ENCODE data around the gene EEF2KMT. TPM values are rescaled to one million over a fixed set of nuclear protein-coding genes. Genes with fewer than 3 reads are reported as not detected.
"Not testable (repeated sequence)": the region's sequence is repeated elsewhere in the genome, so short reads cannot be mapped to it uniquely, and the experiment has no call there.

Gene EEF2KMT
- total RNA-seq, 4 donors from 2014 or later: 5.9 to 16.0 (median 9.1) TPM

- TF ChIP-seq POLR2AphosphoS5 (IDR thresholded peaks at IDR 0.05) (no peak), CTCF (IDR thresholded peaks at IDR 0.05) (no peak), POLR2A (IDR thresholded peaks at IDR 0.05) (no peak), EP300 (IDR thresholded peaks at IDR 0.05) (no peak)
- Histone ChIP-seq H3K4me1 (no peaks in the 10 kb centered on the region), H3K27me3 (no peaks in the 10 kb centered on the region), H3K9me3 (no peaks in the 10 kb centered on the region), H3K36me3 (peaks cover 0 to 100% of the 10 kb centered on the region in 2 donors), H3K4me3 (no peak overlapping the region), H3K27ac (no peak overlapping the region)
- ATAC-seq: no peak
- WGBS, 2 donors (ENCODE audit: low coverage in 1 of 2): no CpG with 5 or more reads among the region's 17 CpGs
Observed at GRCh38 chr16:5078626-5079025, 19.0 kb downstream of the EEF2KMT start.

GRCh38 chr16:5077304-5077703 is 20.3 kb downstream of the EEF2KMT start:
- H3K36me3 ChIP-seq: peaks cover 0 to 91% of the 10 kb centered on the region in 2 donors
- 93 to 98% methylated on average over 3 to 5 of the region's 13 CpGs for WGBS, 2 donors (ENCODE audit: low coverage in 1 of 2)

GRCh38 chr16:5075637-5076036 is 22.0 kb downstream of the EEF2KMT start:
- WGBS, 2 donors (ENCODE audit: low coverage in 1 of 2): no CpG with 5 or more reads among the region's 5 CpGs

More at GRCh38 chr16:5077304-5077703, 20.3 kb downstream of the EEF2KMT start:
- TF ChIP-seq POLR2A (IDR thresholded peaks at IDR 0.05): no peak
- no peak for TF ChIP-seq POLR2AphosphoS5 (IDR thresholded peaks at IDR 0.05)
- no peak for TF ChIP-seq EP300 (IDR thresholded peaks at IDR 0.05)
- no peak overlapping the region for H3K4me3 ChIP-seq
- H3K4me1 ChIP-seq: peaks cover 0 to 8% (median 6%) of the 10 kb centered on the region in 3 donors
- ATAC-seq: no peak
- no peaks in the 10 kb centered on the region for H3K9me3 ChIP-seq
- H3K27ac ChIP-seq: no peak overlapping the region
- H3K27me3 ChIP-seq: no peaks in the 10 kb centered on the region

GRCh38 chr16:5073771-5074170 is 23.8 kb downstream of the EEF2KMT start:
- H3K4me3 ChIP-seq, H3K27ac ChIP-seq, H3K27me3 ChIP-seq, H3K9me3 ChIP-seq, ATAC-seq: not testable (repeated sequence)
- peaks cover 0 to 22% (median 10%) of the 10 kb centered on the region in 3 donors for H3K4me1 ChIP-seq
- peaks cover 0 to 55% of the 10 kb centered on the region in 2 donors for H3K36me3 ChIP-seq
- 89 to 93% methylated on average over 12 to 14 of the region's 15 CpGs for whole genome bisulfite sequencing, 2 donors (ENCODE audit: low coverage in 1 of 2)

More at GRCh38 chr16:5075637-5076036, 22.0 kb downstream of the EEF2KMT start:
- Histone ChIP-seq H3K4me1 (peaks cover 0 to 22% (median 10%) of the 10 kb centered on the region in 3 donors), H3K4me3 (no peak overlapping the region), H3K36me3 (peaks cover 0 to 74% of the 10 kb centered on the region in 2 donors), H3K27me3 (no peaks in the 10 kb centered on the region), H3K27ac (no peak overlapping the region), H3K9me3 (no peaks in the 10 kb centered on the region)
- no peak for ATAC-seq
- TF ChIP-seq POLR2A (IDR thresholded peaks at IDR 0.05) (no peak), CTCF (IDR thresholded peaks at IDR 0.05) (no peak), POLR2AphosphoS5 (IDR thresholded peaks at IDR 0.05) (no peak), EP300 (IDR thresholded peaks at IDR 0.05) (no peak)

GRCh38 chr16:5073279-5073629 is 24.3 kb downstream of the EEF2KMT start:
- 67 to 100% methylated on average over 1 to 2 of the region's 2 CpGs for WGBS, 2 donors (ENCODE audit: low coverage in 1 of 2)
- no peak for TF ChIP-seq POLR2AphosphoS5 (IDR thresholded peaks at IDR 0.05)
- TF ChIP-seq POLR2A (IDR thresholded peaks at IDR 0.05): no peak
- TF ChIP-seq CTCF (IDR thresholded peaks at IDR 0.05): no peak
- TF ChIP-seq EP300 (IDR thresholded peaks at IDR 0.05): no peak

More at GRCh38 chr16:5073279-5073629, 24.3 kb downstream of the EEF2KMT start:
- Histone ChIP-seq H3K4me3 (no peak overlapping the region), H3K4me1 (peaks cover 0 to 22% (median 10%) of the 10 kb centered on the region in 3 donors), H3K27ac (no peak overlapping the region), H3K27me3 (no peaks in the 10 kb centered on the region), H3K9me3 (no peaks in the 10 kb centered on the region), H3K36me3 (peaks cover 0 to 50% of the 10 kb centered on the region in 2 donors)
- no peak for ATAC-seq
